ENCODE results near the gene SNAP25.

Gene SNAP25

GRCh38 chr20:10288421-10288820, 69.8 kb downstream of the SNAP25 start:
- no peak for TF ChIP-seq CTCF (IDR thresholded peaks at IDR 0.05; ENCODE audit: low read depth, low read length, missing control alignments)
- in situ Hi-C loops (cut with HindIII; ENCODE audit: low pct_ligation_motif_present, low sequenced_read_pairs), result no loop called here
- H3K4me3 ChIP-seq (ENCODE audit: low read depth, low read length), result no peak overlapping the region
- no peak for DNase-seq
- no peak overlapping the region for H3K27ac ChIP-seq
- H3K36me3 ChIP-seq (replicated peaks), result no peaks in the 10 kb centered on the region
- H3K27me3 ChIP-seq (replicated peaks), result no peaks in the 10 kb centered on the region

- Histone ChIP-seq H3K27ac (no peak overlapping the region), H3K4me3 (ENCODE audit: low read depth, low read length) (no peak overlapping the region), H3K27me3 (replicated peaks) (no peaks in the 10 kb centered on the region), H3K36me3 (replicated peaks) (no peaks in the 10 kb centered on the region)
- DNase-seq, result no peak
- no peak for TF ChIP-seq CTCF (IDR thresholded peaks at IDR 0.05; ENCODE audit: low read depth, low read length, missing control alignments)
- in situ Hi-C loops (cut with HindIII; ENCODE audit: low pct_ligation_motif_present, low sequenced_read_pairs), result no loop called here
Measured at GRCh38 chr20:10288954-10289646, 70.5 kb downstream of the SNAP25 start.

GRCh38 chr20:10291568-10292248, 73.1 kb downstream of the SNAP25 start:
- TF ChIP-seq CTCF (IDR thresholded peaks at IDR 0.05; ENCODE audit: low read depth, low read length, missing control alignments), result no peak
- DNase-seq, result no peak
- Histone ChIP-seq H3K4me3 (ENCODE audit: low read depth, low read length) (no peak overlapping the region), H3K36me3 (replicated peaks) (no peaks in the 10 kb centered on the region), H3K27ac (no peak overlapping the region), H3K27me3 (replicated peaks) (no peaks in the 10 kb centered on the region)
- in situ Hi-C loops (cut with HindIII; ENCODE audit: low pct_ligation_motif_present, low sequenced_read_pairs), result no loop called here

DNA sequence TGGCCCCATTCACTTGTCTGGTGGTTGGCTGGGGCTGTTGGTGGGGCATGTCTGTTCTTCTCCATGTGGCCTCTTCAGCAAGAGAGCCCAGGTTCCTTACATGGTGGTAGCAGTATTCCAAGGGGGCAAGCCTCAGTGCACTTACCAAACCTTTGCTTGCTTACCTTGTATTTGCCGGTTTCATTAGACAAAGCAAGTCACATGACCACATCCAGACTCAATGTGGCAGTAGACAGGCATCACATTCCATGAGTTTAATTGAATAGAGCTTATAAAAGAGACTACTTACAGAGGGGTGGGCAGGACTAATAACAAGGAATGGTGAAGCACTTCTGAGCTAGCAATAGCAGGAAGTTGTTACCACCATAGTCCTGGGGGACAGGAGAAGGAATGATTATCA, 78.6 kb downstream of the SNAP25 start:
- in situ Hi-C loops (cut with HindIII; ENCODE audit: low pct_ligation_motif_present, low sequenced_read_pairs), result no loop called here
- DNase-seq, result no peak
- Histone ChIP-seq H3K27me3 (replicated peaks) (no peaks in the 10 kb centered on the region), H3K27ac (no peak overlapping the region), H3K36me3 (replicated peaks) (no peaks in the 10 kb centered on the region), H3K4me3 (ENCODE audit: low read depth, low read length) (no peak overlapping the region)
- no peak for TF ChIP-seq CTCF (IDR thresholded peaks at IDR 0.05; ENCODE audit: low read depth, low read length, missing control alignments)

GRCh38 chr20:10297684-10298240, 79.1 kb downstream of the SNAP25 start:
- in situ Hi-C loops (cut with HindIII; ENCODE audit: low pct_ligation_motif_present, low sequenced_read_pairs), result no loop called here
- no peak overlapping the region for H3K4me3 ChIP-seq (ENCODE audit: low read depth, low read length)
- DNase-seq, result no peak
- no peak overlapping the region for H3K27ac ChIP-seq
- H3K27me3 ChIP-seq (replicated peaks), result no peaks in the 10 kb centered on the region
- H3K36me3 ChIP-seq (replicated peaks), result no peaks in the 10 kb centered on the region
- TF ChIP-seq CTCF (IDR thresholded peaks at IDR 0.05; ENCODE audit: low read depth, low read length, missing control alignments), result no peak
